WI38 (cell line): Measurements from ENCODE around the gene CACNB2.
"Not testable (repeated sequence)": the region's sequence is repeated elsewhere in the genome, so short reads cannot be mapped to it uniquely, and the experiment has no call there.

Experiments
- H3K4me3 ChIP-seq: 2 replicates; pipeline ENCODE4 v1.5.1; 2011; ENCODE audit warnings: low read depth, mild to moderate bottlenecking, control low read depth, low read length
- CTCF ChIP-seq: IDR thresholded peaks from 2 replicates; pipeline ENCODE4 v1.5.1; 2012; ENCODE audit warnings: low read depth, mild to moderate bottlenecking, control low read depth, low read length

The CACNB2 gene

GRCh38 chr10:18202680-18203460 lies 62.6 kb downstream of the CACNB2 start:
- TF ChIP-seq CTCF, result no peak
- H3K4me3 ChIP-seq, result no peak overlapping the region

GRCh38 chr10:18203471-18203870 lies 63.2 kb downstream of the CACNB2 start:
- TF ChIP-seq CTCF, result no peak
- H3K4me3 ChIP-seq, result no peak overlapping the region

GRCh38 chr10:18204039-18204835 lies 64.0 kb downstream of the CACNB2 start:
- H3K4me3 ChIP-seq, result no peak overlapping the region
- TF ChIP-seq CTCF, result no peak

- no peak for TF ChIP-seq CTCF
- no peak overlapping the region for H3K4me3 ChIP-seq
Measured at GRCh38 chr10:18205098-18205834, 65.0 kb downstream of the CACNB2 start.

GRCh38 chr10:18208186-18208585 lies 68.0 kb downstream of the CACNB2 start:
- not testable (repeated sequence) for H3K4me3 ChIP-seq

- no peak for TF ChIP-seq CTCF
- no peak overlapping the region for H3K4me3 ChIP-seq
Measured at GRCh38 chr10:18209241-18209640, 69.0 kb downstream of the CACNB2 start.

- H3K4me3 ChIP-seq, result no peak overlapping the region
- no peak for TF ChIP-seq CTCF
Measured at GRCh38 chr10:18210711-18211110, 70.5 kb downstream of the CACNB2 start.
